Gastrocnemius medialis (tissue), 4 donors: ENCODE results near the gene ROBO3.

Experiments used
- POLR2A ChIP-seq, 2 donors: fragments of 450-650 bp; IDR thresholded peaks; one replicate each; pipeline ENCODE4 v1.6.1; 2017; ENCODE audit warnings: antibody characterized with exemption in 2 of 2, mild to moderate bottlenecking in 2 of 2, moderate library complexity in 2 of 2
- TF ChIP-seq, protein P1 (sequence below), 5 experiments: fragments of 450-650 bp in 3 of 5; fragments of 200-600 bp in 2 of 5; sonication (generic) in 2 of 5; IDR thresholded peaks in 4 of 5; conservative IDR thresholded peaks in 1 of 5; 1 replicate in 4 of 5; 2 replicates in 1 of 5; pipeline ENCODE4 v1.5.1; 2016 to 2019; ENCODE audit warnings: antibody characterized with exemption in 5 of 5, mild to moderate bottlenecking in 3 of 5, moderate library complexity in 3 of 5

DNA sequence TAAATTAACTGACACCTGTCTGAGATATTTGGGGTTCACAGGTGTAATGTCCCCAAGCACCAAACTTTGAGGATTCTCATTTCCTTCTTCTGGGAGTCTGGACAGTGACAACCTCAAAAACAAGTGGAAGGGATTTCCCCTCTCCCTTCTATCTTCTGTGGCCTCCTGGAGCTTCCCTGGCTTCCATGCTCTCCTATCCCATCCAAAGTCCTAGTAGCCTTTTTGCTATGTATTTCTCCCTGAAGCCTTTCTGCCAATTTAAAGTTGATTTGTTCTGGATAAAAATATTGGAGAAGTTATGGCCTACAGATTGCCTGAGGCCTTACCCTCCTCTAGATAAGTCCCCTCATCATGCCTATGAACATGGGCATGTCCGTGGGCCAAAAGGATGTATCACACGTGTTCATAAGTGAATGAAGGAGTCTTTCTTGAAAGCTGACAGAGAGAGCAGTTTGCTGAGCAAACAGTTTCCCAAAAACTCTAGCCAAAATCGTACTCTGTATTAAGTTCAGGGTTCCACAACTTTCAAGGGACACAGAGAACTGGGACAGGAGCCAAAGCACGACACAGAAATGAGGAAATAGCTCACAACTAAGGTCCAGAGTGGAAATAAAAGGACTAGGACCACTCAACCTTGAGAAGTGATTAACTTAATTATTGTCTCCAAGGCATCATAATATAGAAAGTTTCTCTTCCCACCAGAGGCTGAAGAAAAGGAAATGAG, 63.9 kb downstream of the ROBO3 start:
- TF ChIP-seq, protein P1, sequence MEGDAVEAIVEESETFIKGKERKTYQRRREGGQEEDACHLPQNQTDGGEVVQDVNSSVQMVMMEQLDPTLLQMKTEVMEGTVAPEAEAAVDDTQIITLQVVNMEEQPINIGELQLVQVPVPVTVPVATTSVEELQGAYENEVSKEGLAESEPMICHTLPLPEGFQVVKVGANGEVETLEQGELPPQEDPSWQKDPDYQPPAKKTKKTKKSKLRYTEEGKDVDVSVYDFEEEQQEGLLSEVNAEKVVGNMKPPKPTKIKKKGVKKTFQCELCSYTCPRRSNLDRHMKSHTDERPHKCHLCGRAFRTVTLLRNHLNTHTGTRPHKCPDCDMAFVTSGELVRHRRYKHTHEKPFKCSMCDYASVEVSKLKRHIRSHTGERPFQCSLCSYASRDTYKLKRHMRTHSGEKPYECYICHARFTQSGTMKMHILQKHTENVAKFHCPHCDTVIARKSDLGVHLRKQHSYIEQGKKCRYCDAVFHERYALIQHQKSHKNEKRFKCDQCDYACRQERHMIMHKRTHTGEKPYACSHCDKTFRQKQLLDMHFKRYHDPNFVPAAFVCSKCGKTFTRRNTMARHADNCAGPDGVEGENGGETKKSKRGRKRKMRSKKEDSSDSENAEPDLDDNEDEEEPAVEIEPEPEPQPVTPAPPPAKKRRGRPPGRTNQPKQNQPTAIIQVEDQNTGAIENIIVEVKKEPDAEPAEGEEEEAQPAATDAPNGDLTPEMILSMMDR (IDR thresholded peaks at IDR 0.05 in 4 of 5, conservative IDR thresholded peaks at IDR 0.05 in 1 of 5), result no peak
- no peak for TF ChIP-seq POLR2A (IDR thresholded peaks at IDR 0.05)
